Transverse colon (tissue), 4 donors: ENCODE data around the gene BRD8. TPM values are rescaled to one million over a fixed set of nuclear protein-coding genes. Genes with fewer than 3 reads are reported as not detected.

Source experiments
- DNase-seq: peaks from one replicate; pipeline ENCODE4 v3.0.0-alpha.2; 2019
- H3K27ac ChIP-seq, 4 donors: fragments of 200-600 bp; sonication (generic); 2 replicates each; pipeline ENCODE4 v1.5.1; 2016 to 2018; ENCODE audit warnings: inconsistent platforms in 4 of 4
- H3K27me3 ChIP-seq: fragments of 200-600 bp; sonication (generic); 2 replicates; pipeline ENCODE4 v1.5.1; 2017; ENCODE audit warnings: inconsistent platforms
- H3K36me3 ChIP-seq, 4 donors: fragments of 200-600 bp; sonication (generic); 2 replicates each; pipeline ENCODE4 v1.5.1; 2017 to 2019; ENCODE audit warnings: inconsistent platforms in 4 of 4
- H3K4me1 ChIP-seq, 4 donors: fragments of 200-600 bp; sonication (generic); 2 replicates each; pipeline ENCODE4 v1.5.1; 2017 to 2020; ENCODE audit warnings: inconsistent platforms in 4 of 4
- H3K4me3 ChIP-seq, 4 donors: fragments of 200-600 bp; sonication (generic); 1 replicate in 1 of 4; 2 replicates in 3 of 4; pipeline versions ENCODE4 v1.5.1 to v1.6.1; 2017 to 2019; ENCODE audit warnings: inconsistent platforms in 4 of 4
- H3K9me3 ChIP-seq, 2 donors: fragments of 200-600 bp; sonication (generic); 2 replicates each; pipeline ENCODE4 v1.5.1; 2017 to 2019; ENCODE audit warnings: inconsistent platforms in 2 of 2
- CTCF ChIP-seq, 5 experiments: fragments of 200-600 bp in 3 of 5; fragments of 450-650 bp in 2 of 5; sonication (generic) in 3 of 5; IDR thresholded peaks; 1 replicate in 2 of 5; 2 replicates in 3 of 5; pipeline ENCODE4 v1.5.1; 2016 to 2017; ENCODE audit warnings: antibody characterized with exemption in 5 of 5, inconsistent platforms in 3 of 5, mild to moderate bottlenecking in 2 of 5, moderate library complexity in 1 of 5
- EP300 ChIP-seq: sonication (generic); formaldehyde crosslinking; IDR thresholded peaks from one replicate; pipeline ENCODE4 v1.6.1; 2017; ENCODE audit warnings: antibody characterized with exemption, low read depth
- POLR2A ChIP-seq: fragments of 450-650 bp; IDR thresholded peaks from one replicate; pipeline ENCODE4 v1.6.1; 2016; ENCODE audit warnings: antibody characterized with exemption, mild to moderate bottlenecking, moderate library complexity
- POLR2AphosphoS5 ChIP-seq, 3 donors: sonication (generic); formaldehyde crosslinking; IDR thresholded peaks; one replicate each; pipeline ENCODE4 v1.6.1; 2016; ENCODE audit warnings: antibody characterized with exemption in 3 of 3
- WGBS, 2 donors: methylation state at CpG; one replicate each; pipeline ENCODE4 v1.1.5; 2018; ENCODE audit warnings: low coverage in 1 of 2; 5-methylcytosine and 5-hydroxymethylcytosine counted together
- in situ Hi-C, 4 donors: fragments of 200-750 bp; cut with MboI; loops; one replicate each; pipeline versions ENCODE4 v1.15.0 to v1.15.1; 2017; ENCODE audit warnings: low sequenced_read_pairs in 3 of 4, low pct_ligation_motif_present in 1 of 4, low pct_unique_long_range_greater_than_20kb in 1 of 4
- intact Hi-C: fragments of 100-400 bp; cut with DNase I; formaldehyde crosslinking; loops from one replicate; pipeline ENCODE4 v1.15.1; 2023; ENCODE audit warnings: low total_unique reads
- total RNA-seq, 4 donors: library from RNA; depleted of rRNA; stranded (reverse); fragments of >200 nt; gene quantifications; one replicate each; pipeline ENCODE4 v1.1.0, GENCODE V29; 2016

The BRD8 gene
- total RNA-seq, 4 donors from 2014 or later: 31.0 to 168 (median 47.7) TPM

- in situ Hi-C loops (loop anchor here in 3 of 4 donors (5.0 to 25.0 kb wide), 4 partner anchors 45 to 348 kb away; no protein-coding TSS in a partner anchor), intact Hi-C loops (loop anchor here (10.0 kb wide), 1 partner anchor 358 kb away; no protein-coding TSS in a partner anchor)
- Histone ChIP-seq H3K9me3 (no peaks in the 10 kb centered on the region), H3K27me3 (no peaks in the 10 kb centered on the region), H3K36me3 (no peaks in the 10 kb centered on the region), H3K27ac (no peak overlapping the region), H3K4me3 (no peak overlapping the region), H3K4me1 (peaks cover 0 to 4% (median 0%) of the 10 kb centered on the region in 4 donors)
- TF ChIP-seq CTCF (IDR thresholded peaks at IDR 0.05): no peak
- TF ChIP-seq POLR2AphosphoS5 (IDR thresholded peaks at IDR 0.05): no peak
- WGBS, 2 donors: 77 to 82% methylated on average over 6 to 7 of the region's 7 CpGs
- DNase-seq: no peak
These were observed 45.9 kb downstream of the BRD8 start for GRCh38 chr5:138132543-138132942.

GRCh38 chr5:138129347-138129746 lies 49.1 kb downstream of the BRD8 start:
- H3K36me3 ChIP-seq: no peaks in the 10 kb centered on the region
- H3K9me3 ChIP-seq: no peaks in the 10 kb centered on the region
- TF ChIP-seq EP300 (no peak), POLR2AphosphoS5 (IDR thresholded peaks at IDR 0.05) (no peak), POLR2A (no peak), CTCF (IDR thresholded peaks at IDR 0.05) (no peak)
- H3K4me3 ChIP-seq: no peak overlapping the region
- 78 to 89% methylated on average over 4 to 6 of the region's 6 CpGs for WGBS, 2 donors
- H3K27ac ChIP-seq: no peak overlapping the region
- DNase-seq: no peak
- peaks cover 0 to 4% (median 0%) of the 10 kb centered on the region in 4 donors for H3K4me1 ChIP-seq
- H3K27me3 ChIP-seq: no peaks in the 10 kb centered on the region
- in situ Hi-C loops (loop anchor here in 1 of 4 donors (25.0 kb wide), 1 partner anchor 342 kb away; no protein-coding TSS in a partner anchor), intact Hi-C loops (no loop called here)

GRCh38 chr5:138128334-138128733 lies 50.1 kb downstream of the BRD8 start:
- in situ Hi-C loops: loop anchor here in 1 of 4 donors (25.0 kb wide), 1 partner anchor 341 kb away; no protein-coding TSS in a partner anchor
- no peak for DNase-seq

GRCh38 chr5:138115254-138115653 lies 63.2 kb downstream of the BRD8 start:
- intact Hi-C loops (loop anchor here (10.0 kb wide), 1 partner anchor 460 kb away; no protein-coding TSS in a partner anchor), in situ Hi-C loops (no loop called here)
- no peak for DNase-seq
- H3K4me1 ChIP-seq: peaks cover 0 to 3% (median 0%) of the 10 kb centered on the region in 4 donors
- H3K27me3 ChIP-seq: peaks cover 5% of the 10 kb centered on the region
- TF ChIP-seq EP300 (no peak), CTCF (IDR thresholded peaks at IDR 0.05) (no peak), POLR2AphosphoS5 (IDR thresholded peaks at IDR 0.05) (no peak), POLR2A (no peak)
- H3K27ac ChIP-seq: no peak overlapping the region
- H3K36me3 ChIP-seq: no peaks in the 10 kb centered on the region
- H3K9me3 ChIP-seq: no peaks in the 10 kb centered on the region
- H3K4me3 ChIP-seq: no peak overlapping the region

More at GRCh38 chr5:138128334-138128733, 50.1 kb downstream of the BRD8 start:
- no peaks in the 10 kb centered on the region for H3K36me3 ChIP-seq
- intact Hi-C loops: no loop called here
- H3K27me3 ChIP-seq: no peaks in the 10 kb centered on the region
- H3K27ac ChIP-seq: no peak overlapping the region
- WGBS, 2 donors: 47 to 65% methylated on average over 4 to 5 of the region's 5 CpGs
- TF ChIP-seq EP300 (no peak), POLR2A (no peak), CTCF (IDR thresholded peaks at IDR 0.05) (no peak), POLR2AphosphoS5 (IDR thresholded peaks at IDR 0.05) (no peak)
- peaks cover 0 to 4% (median 0%) of the 10 kb centered on the region in 4 donors for H3K4me1 ChIP-seq
- no peak overlapping the region for H3K4me3 ChIP-seq
- H3K9me3 ChIP-seq: no peaks in the 10 kb centered on the region
